Peyer's patch (tissue), 4 donors: ENCODE measurements around the gene RICTOR. TPM values are rescaled to one million over a fixed set of nuclear protein-coding genes. Genes with fewer than 3 reads are reported as not detected.

Source experiments
- DNase-seq, 3 donors: peaks; one replicate each; pipeline ENCODE4 v3.0.0-alpha.2; 2017 to 2019
- H3K27ac ChIP-seq, 4 donors: fragments of 200-600 bp; sonication (generic); one replicate each; pipeline ENCODE4 v1.5.1; 2016 to 2019
- H3K27me3 ChIP-seq, 2 donors: fragments of 200-600 bp; sonication (generic); one replicate each; pipeline ENCODE4 v1.5.1; 2019
- H3K36me3 ChIP-seq, 3 donors: fragments of 200-600 bp; sonication (generic); one replicate each; pipeline ENCODE4 v1.5.1; 2016 to 2019
- H3K4me1 ChIP-seq, 4 donors: fragments of 200-600 bp; sonication (generic); one replicate each; pipeline ENCODE4 v1.5.1; 2016 to 2019
- H3K4me3 ChIP-seq, 4 donors: fragments of 200-600 bp; sonication (generic); 1 replicate in 3 of 4; 2 replicates in 1 of 4; pipeline ENCODE4 v1.5.1; 2016 to 2019; ENCODE audit warnings: mild to moderate bottlenecking in 1 of 4
- H3K9me3 ChIP-seq, 4 donors: fragments of 200-600 bp; sonication (generic); one replicate each; pipeline ENCODE4 v1.5.1; 2016 to 2019; ENCODE audit warnings: mild to moderate bottlenecking in 1 of 4
- POLR2A ChIP-seq, 2 donors: fragments of 450-650 bp; IDR thresholded peaks; one replicate each; pipeline ENCODE4 v1.5.1; 2017; ENCODE audit warnings: antibody characterized with exemption in 2 of 2, mild to moderate bottlenecking in 2 of 2, moderate library complexity in 2 of 2
- total RNA-seq, 4 donors: library from RNA; depleted of rRNA; stranded (reverse); fragments of >200 nt; gene quantifications; one replicate each; pipeline ENCODE4 v1.1.0, GENCODE V29; 2016
- TF ChIP-seq, protein P1 (sequence below), 6 experiments: fragments of 450-650 bp in 4 of 6; fragments of 200-600 bp in 2 of 6; sonication (generic) in 1 of 6; IDR thresholded peaks; one replicate each; pipeline ENCODE4 v1.5.1; 2017 to 2019; ENCODE audit warnings: antibody characterized with exemption in 6 of 6, mild to moderate bottlenecking in 3 of 6, moderate library complexity in 1 of 6

Gene RICTOR
- total RNA-seq, 4 donors from 2014 or later, result 27.0 to 48.7 (median 33.5) TPM

DNA sequence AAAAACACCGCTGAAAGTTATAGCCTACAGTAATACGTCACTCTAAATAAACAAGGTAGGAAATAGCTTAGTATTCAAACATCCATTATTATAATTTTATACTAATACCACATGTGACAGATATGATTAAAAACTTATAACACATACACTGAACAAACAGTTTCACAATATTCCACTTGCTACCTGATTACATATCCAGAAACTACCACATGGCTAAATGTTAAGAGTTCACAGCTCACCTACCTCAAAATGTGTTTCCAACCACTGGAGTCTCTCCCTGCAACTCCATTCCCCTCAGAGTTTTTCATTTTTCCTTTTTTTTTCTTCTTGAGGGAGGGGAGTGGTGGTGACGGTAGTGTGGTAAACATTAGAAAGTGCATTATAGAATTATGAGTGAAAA is 12.1 kb downstream of the RICTOR start:
- Histone ChIP-seq H3K27ac (no peak overlapping the region), H3K4me1 (peaks cover 0 to 23% (median 0%) of the 10 kb centered on the region in 4 donors), H3K4me3 (no peak overlapping the region), H3K9me3 (peaks cover 0 to 4% (median 0%) of the 10 kb centered on the region in 4 donors), H3K27me3 (no peaks in the 10 kb centered on the region), H3K36me3 (peaks cover 0 to 11% (median 0%) of the 10 kb centered on the region in 3 donors)
- no peak for DNase-seq
- no peak for TF ChIP-seq POLR2A (IDR thresholded peaks at IDR 0.05)
- TF ChIP-seq, protein P1, sequence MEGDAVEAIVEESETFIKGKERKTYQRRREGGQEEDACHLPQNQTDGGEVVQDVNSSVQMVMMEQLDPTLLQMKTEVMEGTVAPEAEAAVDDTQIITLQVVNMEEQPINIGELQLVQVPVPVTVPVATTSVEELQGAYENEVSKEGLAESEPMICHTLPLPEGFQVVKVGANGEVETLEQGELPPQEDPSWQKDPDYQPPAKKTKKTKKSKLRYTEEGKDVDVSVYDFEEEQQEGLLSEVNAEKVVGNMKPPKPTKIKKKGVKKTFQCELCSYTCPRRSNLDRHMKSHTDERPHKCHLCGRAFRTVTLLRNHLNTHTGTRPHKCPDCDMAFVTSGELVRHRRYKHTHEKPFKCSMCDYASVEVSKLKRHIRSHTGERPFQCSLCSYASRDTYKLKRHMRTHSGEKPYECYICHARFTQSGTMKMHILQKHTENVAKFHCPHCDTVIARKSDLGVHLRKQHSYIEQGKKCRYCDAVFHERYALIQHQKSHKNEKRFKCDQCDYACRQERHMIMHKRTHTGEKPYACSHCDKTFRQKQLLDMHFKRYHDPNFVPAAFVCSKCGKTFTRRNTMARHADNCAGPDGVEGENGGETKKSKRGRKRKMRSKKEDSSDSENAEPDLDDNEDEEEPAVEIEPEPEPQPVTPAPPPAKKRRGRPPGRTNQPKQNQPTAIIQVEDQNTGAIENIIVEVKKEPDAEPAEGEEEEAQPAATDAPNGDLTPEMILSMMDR (IDR thresholded peaks at IDR 0.05), result no peak

DNA sequence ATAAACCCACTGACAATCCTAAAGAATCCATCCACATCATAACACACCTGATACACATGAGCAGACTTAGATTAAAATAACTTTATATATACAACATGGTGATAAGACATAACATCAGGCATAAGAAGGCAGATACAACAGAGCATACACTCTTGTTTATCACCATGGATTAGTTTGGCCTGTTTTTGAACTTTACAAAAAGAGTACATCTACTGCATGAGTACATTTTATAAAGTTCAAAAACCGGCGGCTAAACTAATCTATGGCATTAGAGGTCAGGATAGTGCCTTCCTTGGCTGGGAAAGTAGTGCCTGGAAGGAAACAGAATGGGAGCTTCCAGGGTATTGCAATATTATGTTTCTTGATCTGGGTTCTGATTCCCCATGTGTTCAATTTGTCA is 15.1 kb downstream of the RICTOR start:
- Histone ChIP-seq H3K4me3 (no peak overlapping the region), H3K36me3 (no peaks in the 10 kb centered on the region), H3K4me1 (peaks cover 0 to 15% (median 0%) of the 10 kb centered on the region in 4 donors), H3K27me3 (no peaks in the 10 kb centered on the region), H3K27ac (no peak overlapping the region), H3K9me3 (no peaks in the 10 kb centered on the region)
- no peak for TF ChIP-seq POLR2A (IDR thresholded peaks at IDR 0.05)
- TF ChIP-seq, protein P1 (IDR thresholded peaks at IDR 0.05), result no peak
- no peak for DNase-seq

- H3K4me3 ChIP-seq, result peak overlapping the region in 2 of 4 donors; percentile 19 to 31
- no peak overlapping the region for H3K27ac ChIP-seq
- H3K4me1 ChIP-seq, result peaks cover 0 to 12% (median 0%) of the 10 kb centered on the region in 4 donors
These were observed 15.8 kb downstream of the RICTOR start for GRCh38 chr5:39058178-39058921.

DNA sequence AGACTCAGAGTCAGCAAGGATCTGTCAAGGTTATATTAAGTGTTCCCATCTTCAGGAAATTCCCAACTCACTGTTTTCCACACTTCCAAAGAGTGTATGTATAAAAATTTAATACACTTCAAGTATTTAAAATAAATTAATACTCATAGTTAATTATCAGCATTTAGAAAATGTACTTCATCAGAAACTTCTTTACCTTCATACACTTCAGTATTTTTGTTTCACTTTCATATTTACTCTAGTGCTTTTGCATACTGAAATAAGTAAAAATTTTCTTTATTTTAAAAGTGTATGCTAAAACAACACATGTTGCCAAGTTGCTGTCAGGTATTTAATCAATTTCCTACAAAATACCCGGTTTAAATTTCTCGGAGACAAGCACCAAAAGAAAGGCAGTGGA is 16.5 kb downstream of the RICTOR start:
- Histone ChIP-seq H3K4me3 (peak overlapping the region in 2 of 4 donors; percentile 19 to 31), H3K4me1 (peaks cover 0 to 6% (median 0%) of the 10 kb centered on the region in 4 donors), H3K27me3 (no peaks in the 10 kb centered on the region), H3K9me3 (no peaks in the 10 kb centered on the region), H3K36me3 (no peaks in the 10 kb centered on the region), H3K27ac (no peak overlapping the region)
- no peak for TF ChIP-seq POLR2A (IDR thresholded peaks at IDR 0.05)
- TF ChIP-seq, protein P1 (IDR thresholded peaks at IDR 0.05), result no peak
- no peak for DNase-seq

More at GRCh38 chr5:39058178-39058921, 15.8 kb downstream of the RICTOR start:
- Histone ChIP-seq H3K27me3 (no peaks in the 10 kb centered on the region), H3K36me3 (no peaks in the 10 kb centered on the region), H3K9me3 (no peaks in the 10 kb centered on the region)
- DNase-seq, result no peak
- TF ChIP-seq, protein P1 (IDR thresholded peaks at IDR 0.05), result no peak
- no peak for TF ChIP-seq POLR2A (IDR thresholded peaks at IDR 0.05)

DNA sequence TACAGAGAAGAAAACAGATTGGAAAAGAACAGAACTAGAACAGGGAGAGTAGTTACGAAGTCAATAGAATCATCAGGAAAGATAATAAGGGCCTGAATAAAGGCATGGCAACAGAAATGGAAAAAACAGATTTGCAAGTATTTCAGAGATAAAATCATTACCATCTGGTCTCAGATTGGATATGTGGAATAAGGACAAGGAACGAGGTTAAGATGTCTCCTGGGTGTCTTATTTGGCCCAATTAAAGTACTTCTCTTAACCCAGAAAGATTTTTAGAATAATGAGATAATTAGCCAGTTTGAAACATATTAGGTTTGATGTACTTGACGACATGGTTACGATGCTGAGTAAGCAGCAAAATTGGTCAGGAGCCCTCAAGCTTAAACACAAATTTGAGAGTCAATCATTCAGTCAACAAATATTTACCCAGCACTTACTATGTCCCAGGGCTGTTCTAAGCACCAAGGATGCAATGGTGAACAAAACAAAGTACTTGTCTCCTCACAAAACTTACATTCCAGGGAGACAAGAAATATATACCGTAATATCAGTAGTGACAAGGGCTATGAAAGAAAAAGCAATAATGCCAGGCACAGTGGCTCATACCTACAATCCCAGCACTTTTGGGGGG is 18.3 kb downstream of the RICTOR start:
- Histone ChIP-seq H3K27ac (no peak overlapping the region), H3K27me3 (no peaks in the 10 kb centered on the region), H3K9me3 (no peaks in the 10 kb centered on the region), H3K4me3 (no peak overlapping the region), H3K36me3 (no peaks in the 10 kb centered on the region), H3K4me1 (no peaks in the 10 kb centered on the region)
- DNase-seq, result no peak
- TF ChIP-seq, protein P1 (IDR thresholded peaks at IDR 0.05), result no peak
- TF ChIP-seq POLR2A (IDR thresholded peaks at IDR 0.05), result no peak
